Measurements from ENCODE around the gene ITGB6. TPM values are rescaled to one million over a fixed set of nuclear protein-coding genes. Genes with fewer than 3 reads are reported as not detected.

Gene ITGB6
- total and polyA plus RNA-seq, 2 of the 4 experiments (the other 2 are of a cell fraction): under 0.01 TPM; not detected in 1

DNA sequence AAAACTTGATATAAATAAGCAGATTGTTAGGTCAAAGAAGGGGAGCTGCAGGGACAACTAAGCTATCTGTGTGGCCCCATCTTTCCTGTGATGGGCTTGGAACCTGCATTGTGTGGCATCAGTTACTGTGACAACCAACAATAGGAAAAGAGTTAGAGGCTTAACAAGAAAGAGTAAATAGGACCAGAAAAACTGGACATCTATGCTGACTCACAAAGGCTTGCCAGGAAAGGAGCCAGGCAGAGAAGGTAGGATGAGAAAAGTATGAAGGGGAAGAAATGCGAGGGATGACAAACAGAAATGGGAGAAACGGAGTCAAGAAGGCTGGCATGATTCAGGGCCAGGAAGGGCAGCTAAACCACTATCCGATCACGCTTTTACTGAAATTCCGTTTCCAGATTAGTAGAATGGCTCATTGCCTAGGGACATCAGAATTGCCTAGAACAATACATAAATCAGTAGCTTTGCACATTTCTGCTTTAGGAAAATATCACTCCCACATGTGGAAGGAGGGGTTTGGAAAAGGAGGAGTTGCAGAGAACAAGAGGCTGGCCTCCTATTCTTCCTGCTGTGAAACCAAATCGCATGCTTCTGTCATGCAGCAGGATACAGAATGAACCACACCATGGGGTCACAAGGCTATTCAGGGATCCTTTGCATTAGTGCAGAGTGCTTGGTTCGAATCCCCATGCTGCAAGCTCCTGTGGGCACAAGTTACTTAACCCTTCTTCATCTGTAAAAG, 144.9 kb downstream of the ITGB6 start:
- dilution Hi-C loops (cut with HindIII; ENCODE audit: low sequenced_read_pairs, unreplicated experiment) (no loop called here), in situ Hi-C loops (cut with MboI; ENCODE audit: low sequenced_read_pairs) (no loop called here), intact Hi-C loops (cut with micrococcal nuclease) (no loop called here)
- Histone ChIP-seq H4K5ac (ENCODE audit: low read depth, low read length) (no peak overlapping the region), H3K9me3 (ENCODE audit: control insufficient read depth, insufficient read depth, low read length) (no peaks in the 10 kb centered on the region), H3K36me3 (ENCODE audit: control insufficient read depth, insufficient read depth, low read length) (no peaks in the 10 kb centered on the region), H2AFZ (replicated peaks; ENCODE audit: low read length, poor library complexity) (no peak overlapping the region), H2AK9ac (replicated peaks; ENCODE audit: low read depth, low read length, poor library complexity) (no peak overlapping the region), H3K14ac (replicated peaks; ENCODE audit: low read depth, low read length) (no peak overlapping the region), H3K9me1 (ENCODE audit: insufficient read depth, low read length) (no peaks in the 10 kb centered on the region), H3K79me1 (ENCODE audit: low read depth in 1 of 2, low read length in 2 of 2) (no peaks in the 10 kb centered on the region), H3K27me3 (ENCODE audit: control insufficient read depth, insufficient read depth, low read length) (peaks cover 14% of the 10 kb centered on the region), H3K4me3 (ENCODE audit: insufficient read depth, low read depth, low read length) (no peak overlapping the region), H3K9ac (ENCODE audit: low read depth, low read length) (no peak overlapping the region), H2BK15ac (ENCODE audit: low read depth, low read length) (no peak overlapping the region), H2BK120ac (ENCODE audit: low read depth, low read length) (no peak overlapping the region), H2BK20ac (ENCODE audit: low read depth, low read length) (no peak overlapping the region), H3K4ac (ENCODE audit: low read depth, low read length) (no peak overlapping the region), H4K8ac (ENCODE audit: low read depth in 2 of 2, low read length in 2 of 2) (no peak overlapping the region), H3K18ac (ENCODE audit: low read depth, low read length) (no peak overlapping the region), H3K56ac (ENCODE audit: extremely low read depth, insufficient read depth, low read length) (no peak overlapping the region), H3K4me1 (ENCODE audit: control insufficient read depth, insufficient read depth, low read length) (no peaks in the 10 kb centered on the region), H2AK5ac (ENCODE audit: low read depth, low read length) (no peak overlapping the region), H2BK5ac (ENCODE audit: low read depth, low read length, poor library complexity, severe bottlenecking) (no peak overlapping the region), H4K20me1 (ENCODE audit: insufficient read depth, low read length) (no peaks in the 10 kb centered on the region), H3K27ac (ENCODE audit: insufficient read depth, low read length) (no peak overlapping the region), H3K23ac (ENCODE audit: low read depth, low read length) (no peak overlapping the region), H4K91ac (ENCODE audit: insufficient read depth, low read depth, low read length) (no peak overlapping the region), H3K4me2 (ENCODE audit: low read depth, low read length) (no peak overlapping the region)
- ChIA-PET POLR2A (ENCODE audit: unreplicated experiment) (no interaction called here), CTCF (no interaction called here)
- DNase-seq: no peak
- TF ChIP-seq MAZ (IDR thresholded peaks at IDR 0.05; ENCODE audit: borderline replicate concordance, low read depth, low read length) (no peak), RFX5 (IDR thresholded peaks at IDR 0.05; ENCODE audit: low read depth, low read length) (no peak), POLR2A (IDR thresholded peaks at IDR 0.05; ENCODE audit: low read depth, low read length) (no peak), CHD1 (IDR thresholded peaks at IDR 0.05; ENCODE audit: low read depth, low read length) (no peak), FOS (IDR thresholded peaks at IDR 0.05; ENCODE audit: low read depth, low read length) (no peak)
- TF ChIP-seq, protein P1, sequence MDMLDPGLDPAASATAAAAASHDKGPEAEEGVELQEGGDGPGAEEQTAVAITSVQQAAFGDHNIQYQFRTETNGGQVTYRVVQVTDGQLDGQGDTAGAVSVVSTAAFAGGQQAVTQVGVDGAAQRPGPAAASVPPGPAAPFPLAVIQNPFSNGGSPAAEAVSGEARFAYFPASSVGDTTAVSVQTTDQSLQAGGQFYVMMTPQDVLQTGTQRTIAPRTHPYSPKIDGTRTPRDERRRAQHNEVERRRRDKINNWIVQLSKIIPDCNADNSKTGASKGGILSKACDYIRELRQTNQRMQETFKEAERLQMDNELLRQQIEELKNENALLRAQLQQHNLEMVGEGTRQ (IDR thresholded peaks at IDR 0.05; ENCODE audit: low read depth, low read length): no peak
- TF ChIP-seq, protein P2, sequence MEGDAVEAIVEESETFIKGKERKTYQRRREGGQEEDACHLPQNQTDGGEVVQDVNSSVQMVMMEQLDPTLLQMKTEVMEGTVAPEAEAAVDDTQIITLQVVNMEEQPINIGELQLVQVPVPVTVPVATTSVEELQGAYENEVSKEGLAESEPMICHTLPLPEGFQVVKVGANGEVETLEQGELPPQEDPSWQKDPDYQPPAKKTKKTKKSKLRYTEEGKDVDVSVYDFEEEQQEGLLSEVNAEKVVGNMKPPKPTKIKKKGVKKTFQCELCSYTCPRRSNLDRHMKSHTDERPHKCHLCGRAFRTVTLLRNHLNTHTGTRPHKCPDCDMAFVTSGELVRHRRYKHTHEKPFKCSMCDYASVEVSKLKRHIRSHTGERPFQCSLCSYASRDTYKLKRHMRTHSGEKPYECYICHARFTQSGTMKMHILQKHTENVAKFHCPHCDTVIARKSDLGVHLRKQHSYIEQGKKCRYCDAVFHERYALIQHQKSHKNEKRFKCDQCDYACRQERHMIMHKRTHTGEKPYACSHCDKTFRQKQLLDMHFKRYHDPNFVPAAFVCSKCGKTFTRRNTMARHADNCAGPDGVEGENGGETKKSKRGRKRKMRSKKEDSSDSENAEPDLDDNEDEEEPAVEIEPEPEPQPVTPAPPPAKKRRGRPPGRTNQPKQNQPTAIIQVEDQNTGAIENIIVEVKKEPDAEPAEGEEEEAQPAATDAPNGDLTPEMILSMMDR (conservative IDR thresholded peaks at IDR 0.05; ENCODE audit: low read depth, low read length): no peak
- TF ChIP-seq, protein P3, sequence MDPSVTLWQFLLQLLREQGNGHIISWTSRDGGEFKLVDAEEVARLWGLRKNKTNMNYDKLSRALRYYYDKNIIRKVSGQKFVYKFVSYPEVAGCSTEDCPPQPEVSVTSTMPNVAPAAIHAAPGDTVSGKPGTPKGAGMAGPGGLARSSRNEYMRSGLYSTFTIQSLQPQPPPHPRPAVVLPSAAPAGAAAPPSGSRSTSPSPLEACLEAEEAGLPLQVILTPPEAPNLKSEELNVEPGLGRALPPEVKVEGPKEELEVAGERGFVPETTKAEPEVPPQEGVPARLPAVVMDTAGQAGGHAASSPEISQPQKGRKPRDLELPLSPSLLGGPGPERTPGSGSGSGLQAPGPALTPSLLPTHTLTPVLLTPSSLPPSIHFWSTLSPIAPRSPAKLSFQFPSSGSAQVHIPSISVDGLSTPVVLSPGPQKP (IDR thresholded peaks at IDR 0.05; ENCODE audit: borderline replicate concordance, low read depth, low read length): no peak
- WGBS, 2 experiments (ENCODE audit: extremely low coverage in 2 of 2, insufficient read length in 1 of 2): no CpG with 5 or more reads among the region's 7 CpGs
- no TSS peak for BruUV-seq (replicated peaks)
- ATAC-seq (ENCODE audit: low read depth): no peak
